CD14-positive monocyte (primary cell): Measurements from ENCODE around the gene PSD. TPM values are rescaled to one million over a fixed set of nuclear protein-coding genes. Genes with fewer than 3 reads are reported as not detected.

Experiments used
- DNase-seq, 3 donors: peaks; one replicate each; pipeline ENCODE4 v3.0.0-alpha.2; 2011 to 2022
- H2AFZ ChIP-seq: 2 replicates; pipeline ENCODE4 v1.6.0; 2012; ENCODE audit warnings: mild to moderate bottlenecking, low read depth, low read length, inconsistent platforms; ENCODE audit not compliant: insufficient read depth, poor library complexity, severe bottlenecking
- H3K27ac ChIP-seq, 2 donors: 1 replicate in 1 of 2; 2 replicates in 1 of 2; pipeline ENCODE4 v1.5.1; 2012 to 2013; ENCODE audit warnings: low read length in 2 of 2, control low read depth in 1 of 2, inconsistent platforms in 1 of 2, low read depth in 1 of 2, mild to moderate bottlenecking in 1 of 2
- H3K27me3 ChIP-seq, 2 donors: one replicate each; pipeline versions ENCODE4 v1.6.0 to v1.6.1; 2011 to 2013; ENCODE audit warnings: low read length in 2 of 2; ENCODE audit not compliant: control insufficient read depth in 2 of 2, insufficient read depth in 2 of 2
- H3K36me3 ChIP-seq, 2 donors: replicated peaks in 1 of 2; 1 replicate in 1 of 2; 2 replicates in 1 of 2; pipeline versions ENCODE4 v1.5.1 to v1.6.1; 2012 to 2013; ENCODE audit warnings: low read length in 2 of 2, control low read depth in 1 of 2, inconsistent platforms in 1 of 2, mild to moderate bottlenecking in 1 of 2; ENCODE audit not compliant: insufficient read depth in 2 of 2, control insufficient read depth in 1 of 2
- H3K4me1 ChIP-seq, 2 donors: 1 replicate in 1 of 2; 2 replicates in 1 of 2; pipeline versions ENCODE4 v1.5.1 to v1.6.1; 2012 to 2013; ENCODE audit warnings: low read length in 2 of 2, control low read depth in 1 of 2, inconsistent platforms in 1 of 2, mild to moderate bottlenecking in 1 of 2, moderate library complexity in 1 of 2; ENCODE audit not compliant: insufficient read depth in 2 of 2, control insufficient read depth in 1 of 2
- H3K4me2 ChIP-seq: replicated peaks from 2 replicates; pipeline ENCODE3; 2012; ENCODE audit warnings: low read length, moderate library complexity, mild to moderate bottlenecking; ENCODE audit not compliant: poor library complexity, severe bottlenecking; ENCODE audit errors: extremely low read depth
- H3K4me3 ChIP-seq, 3 experiments: fragments of 200-600 bp in 1 of 3; sonication (generic) in 1 of 3; replicated peaks in 1 of 3; 1 replicate in 2 of 3; 2 replicates in 1 of 3; pipeline ENCODE4 v1.5.1; 2011 to 2013; ENCODE audit warnings: low read length in 3 of 3, mild to moderate bottlenecking in 3 of 3, control low read depth in 2 of 3, low read depth in 2 of 3, inconsistent platforms in 1 of 3, moderate library complexity in 1 of 3
- H3K79me2 ChIP-seq: 2 replicates; pipeline ENCODE4 v1.6.0; 2012; ENCODE audit warnings: mild to moderate bottlenecking, control low read depth, inconsistent platforms, low read length, moderate library complexity; ENCODE audit not compliant: insufficient read depth
- H3K9ac ChIP-seq: 2 replicates; pipeline ENCODE4 v1.6.0; 2017; ENCODE audit warnings: low read length, mild to moderate bottlenecking; ENCODE audit not compliant: insufficient read depth, poor library complexity, severe bottlenecking
- H3K9me3 ChIP-seq, 2 donors: replicated peaks in 1 of 2; 1 replicate in 1 of 2; 2 replicates in 1 of 2; pipeline versions ENCODE4 v1.5.1 to v1.6.1; 2012 to 2013; ENCODE audit warnings: low read length in 2 of 2, control low read depth in 1 of 2; ENCODE audit not compliant: control insufficient read depth in 1 of 2, insufficient read depth in 1 of 2
- H4K20me1 ChIP-seq: 2 replicates; pipeline ENCODE4 v1.6.0; 2012; ENCODE audit warnings: mild to moderate bottlenecking, low read length, control low read depth, moderate library complexity; ENCODE audit not compliant: insufficient read depth
- H3K27ac Mint-ChIP-seq, 7 donors: one replicate each; pipeline ENCODE4 v1.8.0; 2020; ENCODE audit warnings: mild to moderate bottlenecking in 7 of 7, mixed read lengths in 7 of 7, moderate library complexity in 6 of 7, inconsistent platforms in 2 of 7
- H3K27me3 Mint-ChIP-seq, 3 donors: one replicate each; pipeline ENCODE4 v1.8.0; 2021 to 2022; ENCODE audit warnings: low read depth in 3 of 3, mild to moderate bottlenecking in 3 of 3, mixed read lengths in 3 of 3, moderate library complexity in 3 of 3, inconsistent platforms in 1 of 3
- H3K36me3 Mint-ChIP-seq, 2 donors: one replicate each; pipeline ENCODE4 v1.8.0; 2020; ENCODE audit warnings: mixed read lengths in 2 of 2, inconsistent platforms in 1 of 2, mild to moderate bottlenecking in 1 of 2
- H3K4me1 Mint-ChIP-seq: one replicate; pipeline ENCODE4 v1.8.0; 2020; ENCODE audit warnings: mild to moderate bottlenecking, mixed read lengths
- H3K4me3 Mint-ChIP-seq, 2 donors: one replicate each; pipeline ENCODE4 v1.8.0; 2020; ENCODE audit warnings: mild to moderate bottlenecking in 2 of 2, mixed read lengths in 2 of 2, moderate library complexity in 1 of 2
- H3K9me3 Mint-ChIP-seq, 7 donors: one replicate each; pipeline ENCODE4 v1.8.0; 2020 to 2022; ENCODE audit warnings: mixed read lengths in 7 of 7, mild to moderate bottlenecking in 6 of 7, moderate library complexity in 6 of 7, inconsistent platforms in 2 of 7
- CTCF ChIP-seq: fragments of 200-600 bp; IDR thresholded peaks from one replicate; pipeline ENCODE4 v1.8.0; 2022; ENCODE audit warnings: antibody characterized with exemption, mild to moderate bottlenecking
- WGBS: methylation state at CpG from one replicate; pipeline ENCODE4 v1.1.5; 2013; ENCODE audit warnings: missing lambda C conversion rate; ENCODE audit not compliant: insufficient coverage; 5-methylcytosine and 5-hydroxymethylcytosine counted together
- intact Hi-C, 2 donors: fragments of 100-400 bp; cut with micrococcal nuclease; formaldehyde crosslinking; loops; one replicate each; pipeline versions ENCODE4 v1.15.0 to v1.15.1; 2023
- polyA plus RNA-seq, 3 donors: library from polyadenylated mRNA; depleted of rRNA in 1 of 3; unstranded in 2 of 3; stranded (reverse) in 1 of 3; fragments of 300-500 nt in 2 of 3; fragments of >200 nt in 1 of 3; fragmentation: Illumina TruSeq in 2 of 3; gene quantifications; 1 replicate in 2 of 3; 2 replicates in 1 of 3; pipeline ENCODE4 v1.2.3, GENCODE V29; 2012 to 2021

Gene PSD
- polyA plus RNA-seq, 3 donors, result 0.27 to 1.5 (median 1.1) TPM

- no peak overlapping the region for H3K4me3 Mint-ChIP-seq
- Histone ChIP-seq H3K9me3 (no peaks in the 10 kb centered on the region), H3K27me3 (peaks cover 3 to 4% of the 10 kb centered on the region in 2 donors), H3K4me3 (no peak overlapping the region), H3K79me2 (no peaks in the 10 kb centered on the region), H2AFZ (no peak overlapping the region), H3K4me2 (no peak overlapping the region), H3K27ac (no peak overlapping the region), H3K9ac (no peak overlapping the region), H4K20me1 (peaks cover 69% of the 10 kb centered on the region), H3K36me3 (peaks cover 39 to 42% of the 10 kb centered on the region in 2 donors), H3K4me1 (peaks cover 14 to 26% of the 10 kb centered on the region in 2 donors)
- no CpG with 5 or more reads among the region's 5 CpGs for WGBS
- H3K4me1 Mint-ChIP-seq, result peaks cover 17% of the 10 kb centered on the region
- DNase-seq, result no peak
- no peak for TF ChIP-seq CTCF
- no peaks in the 10 kb centered on the region for H3K9me3 Mint-ChIP-seq
- intact Hi-C loops, result no loop called here
- H3K27ac Mint-ChIP-seq, result no peak overlapping the region
- H3K36me3 Mint-ChIP-seq, result peaks cover 41 to 45% of the 10 kb centered on the region in 2 donors
- peaks cover 11 to 20% (median 18%) of the 10 kb centered on the region in 3 donors for H3K27me3 Mint-ChIP-seq
These were observed 16.1 kb downstream of the PSD start for GRCh38 chr10:102402512-102402896.

- Histone ChIP-seq H3K79me2 (peaks cover under 1% of the 10 kb centered on the region), H3K36me3 (peaks cover 45 to 48% of the 10 kb centered on the region in 2 donors), H3K4me2 (no peak overlapping the region), H3K9ac (no peak overlapping the region), H3K4me1 (peaks cover 15 to 29% of the 10 kb centered on the region in 2 donors), H3K27me3 (no peaks in the 10 kb centered on the region), H3K4me3 (no peak overlapping the region), H2AFZ (no peak overlapping the region), H3K9me3 (no peaks in the 10 kb centered on the region), H3K27ac (no peak overlapping the region), H4K20me1 (peaks cover 72% of the 10 kb centered on the region)
- peaks cover 19% of the 10 kb centered on the region for H3K4me1 Mint-ChIP-seq
- no peak overlapping the region for H3K4me3 Mint-ChIP-seq
- WGBS, result 94% methylated on average over 13 of the region's 18 CpGs
- peak overlapping the region in 1 of 7 donors; percentile 14 for H3K27ac Mint-ChIP-seq
- H3K9me3 Mint-ChIP-seq, result no peaks in the 10 kb centered on the region
- TF ChIP-seq CTCF, result no peak
- peaks cover 46 to 51% of the 10 kb centered on the region in 2 donors for H3K36me3 Mint-ChIP-seq
- intact Hi-C loops, result loop anchor here in 1 of 2 donors (2.0 kb wide), 1 partner anchor 13 kb away; no protein-coding TSS in a partner anchor
- H3K27me3 Mint-ChIP-seq, result peaks cover 7 to 14% (median 12%) of the 10 kb centered on the region in 3 donors
- no peak for DNase-seq
These were observed 16.7 kb downstream of the PSD start for GRCh38 chr10:102401735-102402511.
